Natural killer cell (primary cell): Measurements from ENCODE around the gene PDZD7. TPM values are rescaled to one million over a fixed set of nuclear protein-coding genes. Genes with fewer than 3 reads are reported as not detected.
A peak's percentile ranks its signal among the peaks of the same experiment; 100 is the strongest.

Experiments used
- ATAC-seq, 3 donors: fragments of 150-1000 bp in 2 of 3; fragments of 200-7000 bp in 1 of 3; cut with Tn5 transposase; 1 replicate in 1 of 3; 2 replicates in 2 of 3; pipeline ENCODE4 v1.10.0; 2021; ENCODE audit warnings: mild to moderate bottlenecking in 2 of 3, moderate library complexity in 2 of 3
- DNase-seq, 2 donors: peaks; one replicate each; pipeline versions ENCODE4 v3.0.0 to v3.0.0-alpha.2; 2013 to 2021; ENCODE audit warnings: mixed read lengths in 1 of 2
- H3K27ac ChIP-seq: one replicate; pipeline ENCODE4 v1.5.1; 2013; ENCODE audit warnings: mild to moderate bottlenecking, low read length
- H3K27me3 ChIP-seq: one replicate; pipeline ENCODE4 v1.6.1; 2013; ENCODE audit warnings: low read length; ENCODE audit not compliant: control insufficient read depth, insufficient read depth
- H3K36me3 ChIP-seq: one replicate; pipeline ENCODE4 v1.6.1; 2013; ENCODE audit warnings: low read length; ENCODE audit not compliant: control insufficient read depth, insufficient read depth
- H3K4me1 ChIP-seq: one replicate; pipeline ENCODE4 v1.6.1; 2013; ENCODE audit warnings: low read length; ENCODE audit not compliant: control insufficient read depth, insufficient read depth
- H3K4me3 ChIP-seq: one replicate; pipeline ENCODE4 v1.5.1; 2013; ENCODE audit warnings: low read length
- H3K9me3 ChIP-seq: one replicate; pipeline ENCODE4 v1.6.1; 2013; ENCODE audit warnings: low read length; ENCODE audit not compliant: control insufficient read depth, insufficient read depth
- H3K27ac Mint-ChIP-seq, 2 donors: one replicate each; pipeline ENCODE4 v1.8.0; 2022; ENCODE audit warnings: mild to moderate bottlenecking in 2 of 2, mixed read lengths in 2 of 2, moderate library complexity in 1 of 2
- H3K27me3 Mint-ChIP-seq, 2 donors: one replicate each; pipeline ENCODE4 v1.8.0; 2022; ENCODE audit warnings: low read depth in 2 of 2, mixed read lengths in 2 of 2
- H3K36me3 Mint-ChIP-seq: one replicate; pipeline ENCODE4 v1.8.0; 2022; ENCODE audit warnings: mixed read lengths
- H3K4me1 Mint-ChIP-seq, 2 donors: one replicate each; pipeline ENCODE4 v1.8.0; 2022; ENCODE audit warnings: mixed read lengths in 2 of 2
- H3K4me3 Mint-ChIP-seq: one replicate; pipeline ENCODE4 v1.8.0; 2022; ENCODE audit warnings: mild to moderate bottlenecking, moderate library complexity, mixed read lengths
- H3K9me3 Mint-ChIP-seq, 2 donors: one replicate each; pipeline ENCODE4 v1.8.0; 2022; ENCODE audit warnings: mixed read lengths in 2 of 2
- WGBS: methylation state at CpG from one replicate; pipeline ENCODE4 v1.1.7; 2013; ENCODE audit warnings: missing lambda C conversion rate; ENCODE audit not compliant: insufficient coverage; 5-methylcytosine and 5-hydroxymethylcytosine counted together
- intact Hi-C: fragments of 100-400 bp; cut with micrococcal nuclease; formaldehyde crosslinking; loops from one replicate; pipeline ENCODE4 v1.14.2; 2022
- total RNA-seq, 4 donors: library from RNA; stranded (reverse); fragments of 120-200 nt in 1 of 4; gene quantifications; one replicate each; pipeline versions ENCODE4 v1.2.3 to v1.2.4, GENCODE V29; 2013 to 2022
- TF ChIP-seq, protein P1 (sequence below): fragments of 200-600 bp; IDR thresholded peaks from one replicate; pipeline ENCODE4 v1.8.0; 2022; ENCODE audit warnings: antibody characterized with exemption

PDZD7 gene
- total RNA-seq, 3 donors from 2014 or later (not counting 1 experiment from before 2014, with no cell fraction given) = 0.35 to 1.2 (median 0.52) TPM

DNA sequence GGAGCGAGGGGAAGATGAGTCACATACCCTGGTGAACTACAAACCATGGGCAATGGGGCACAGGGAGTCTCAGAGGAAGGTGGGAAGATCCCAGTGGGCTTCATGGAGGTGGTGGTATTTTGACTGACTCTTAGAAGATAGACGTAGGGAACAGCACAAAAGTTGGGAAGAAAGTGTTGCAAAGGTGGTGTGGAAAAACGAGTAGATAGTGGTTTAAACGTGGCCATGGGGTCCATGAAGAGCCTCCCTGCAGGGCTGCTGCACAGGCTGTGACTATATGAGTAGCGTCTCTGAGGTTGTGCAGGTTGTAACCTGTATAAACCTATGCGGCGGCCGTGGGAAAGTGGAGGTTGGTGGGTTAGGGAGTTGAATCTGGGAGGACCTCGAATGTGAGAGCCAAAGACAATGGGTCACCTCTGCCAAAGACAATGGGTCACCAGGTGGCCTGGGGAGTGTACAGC, 17.5 kb downstream of the PDZD7 start:
- intact Hi-C loops = loop anchor here (1.0 to 5.0 kb wide), 2 partner anchors 44 to 341 kb away; partner anchors contain the start of gene SEMA4G
- DNase-seq (no peak), ATAC-seq (no peak)
- H3K4me3 ChIP-seq = no peak overlapping the region
- no peak overlapping the region for H3K27ac ChIP-seq
- Mint-ChIP-seq H3K36me3 (no peaks in the 10 kb centered on the region), H3K27me3 (peaks cover 30 to 39% of the 10 kb centered on the region in 2 donors), H3K27ac (peak overlapping the region in 1 of 2 donors; percentile 9), H3K4me1 (peaks cover 10 to 19% of the 10 kb centered on the region in 2 donors), H3K9me3 (no peaks in the 10 kb centered on the region), H3K4me3 (no peak overlapping the region)
- H3K9me3 ChIP-seq = no peaks in the 10 kb centered on the region
- TF ChIP-seq, protein P1, sequence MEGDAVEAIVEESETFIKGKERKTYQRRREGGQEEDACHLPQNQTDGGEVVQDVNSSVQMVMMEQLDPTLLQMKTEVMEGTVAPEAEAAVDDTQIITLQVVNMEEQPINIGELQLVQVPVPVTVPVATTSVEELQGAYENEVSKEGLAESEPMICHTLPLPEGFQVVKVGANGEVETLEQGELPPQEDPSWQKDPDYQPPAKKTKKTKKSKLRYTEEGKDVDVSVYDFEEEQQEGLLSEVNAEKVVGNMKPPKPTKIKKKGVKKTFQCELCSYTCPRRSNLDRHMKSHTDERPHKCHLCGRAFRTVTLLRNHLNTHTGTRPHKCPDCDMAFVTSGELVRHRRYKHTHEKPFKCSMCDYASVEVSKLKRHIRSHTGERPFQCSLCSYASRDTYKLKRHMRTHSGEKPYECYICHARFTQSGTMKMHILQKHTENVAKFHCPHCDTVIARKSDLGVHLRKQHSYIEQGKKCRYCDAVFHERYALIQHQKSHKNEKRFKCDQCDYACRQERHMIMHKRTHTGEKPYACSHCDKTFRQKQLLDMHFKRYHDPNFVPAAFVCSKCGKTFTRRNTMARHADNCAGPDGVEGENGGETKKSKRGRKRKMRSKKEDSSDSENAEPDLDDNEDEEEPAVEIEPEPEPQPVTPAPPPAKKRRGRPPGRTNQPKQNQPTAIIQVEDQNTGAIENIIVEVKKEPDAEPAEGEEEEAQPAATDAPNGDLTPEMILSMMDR = no peak
- H3K4me1 ChIP-seq = peaks cover 10% of the 10 kb centered on the region
- H3K27me3 ChIP-seq = peaks cover 13% of the 10 kb centered on the region
- 69% methylated on average over 9 of the region's 9 CpGs for WGBS
- no peaks in the 10 kb centered on the region for H3K36me3 ChIP-seq

DNA sequence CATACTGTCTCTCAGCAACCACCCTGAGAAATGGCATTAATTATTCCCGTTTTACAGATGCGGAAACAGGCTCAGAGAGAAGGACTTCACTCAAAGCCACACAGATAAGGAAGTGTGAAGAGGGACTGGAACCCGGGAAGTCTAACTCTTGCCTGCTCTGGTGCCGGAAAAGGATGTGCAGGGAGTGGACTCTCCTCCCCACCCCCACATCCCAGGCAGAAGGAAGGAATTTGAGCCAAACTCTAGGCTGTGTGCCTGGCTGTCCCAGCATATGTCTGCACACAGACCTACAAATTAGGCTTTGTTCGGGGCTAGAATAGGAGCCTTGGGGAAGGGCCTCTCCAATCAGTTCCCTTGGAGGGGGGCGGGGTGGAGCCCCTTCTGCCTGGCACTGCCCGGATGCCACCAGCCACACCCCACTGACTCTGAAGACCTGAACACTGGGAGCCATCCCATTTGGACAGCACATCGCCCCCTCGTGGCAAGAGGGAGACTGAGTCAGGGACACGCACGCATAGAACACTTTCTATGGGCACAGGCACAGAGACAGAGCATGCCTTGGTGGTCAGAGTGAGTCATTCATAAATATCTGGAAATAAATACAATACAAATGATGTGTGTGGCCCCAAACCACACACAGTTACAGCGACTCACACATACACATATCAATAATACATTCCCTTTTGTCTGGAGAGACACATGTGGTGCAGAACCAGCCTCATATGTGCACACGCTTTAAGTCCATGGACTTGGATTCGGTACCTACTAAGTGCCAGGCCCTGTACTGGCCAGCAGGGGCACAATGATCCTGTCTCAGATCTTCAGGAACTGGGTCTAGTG, 18.2 kb downstream of the PDZD7 start:
- Mint-ChIP-seq H3K4me1 (peaks cover 10 to 16% of the 10 kb centered on the region in 2 donors), H3K4me3 (no peak overlapping the region), H3K9me3 (no peaks in the 10 kb centered on the region), H3K27ac (peak overlapping the region in 1 of 2 donors; percentile 9), H3K36me3 (no peaks in the 10 kb centered on the region), H3K27me3 (peaks cover 28 to 34% of the 10 kb centered on the region in 2 donors)
- Histone ChIP-seq H3K27ac (no peak overlapping the region), H3K36me3 (no peaks in the 10 kb centered on the region), H3K9me3 (no peaks in the 10 kb centered on the region), H3K4me1 (peaks cover 8% of the 10 kb centered on the region), H3K27me3 (peaks cover 8% of the 10 kb centered on the region), H3K4me3 (no peak overlapping the region)
- TF ChIP-seq, protein P1 = peak; percentile 67
- 31% methylated on average over 13 of the region's 14 CpGs for WGBS
- ATAC-seq = peak; percentile 82 to 84 (median 83)
- intact Hi-C loops = loop anchor here (1.0 to 5.0 kb wide), 2 partner anchors 43 to 340 kb away; partner anchors contain the start of gene SEMA4G
- DNase-seq = peak; percentile 53 to 87

DNA sequence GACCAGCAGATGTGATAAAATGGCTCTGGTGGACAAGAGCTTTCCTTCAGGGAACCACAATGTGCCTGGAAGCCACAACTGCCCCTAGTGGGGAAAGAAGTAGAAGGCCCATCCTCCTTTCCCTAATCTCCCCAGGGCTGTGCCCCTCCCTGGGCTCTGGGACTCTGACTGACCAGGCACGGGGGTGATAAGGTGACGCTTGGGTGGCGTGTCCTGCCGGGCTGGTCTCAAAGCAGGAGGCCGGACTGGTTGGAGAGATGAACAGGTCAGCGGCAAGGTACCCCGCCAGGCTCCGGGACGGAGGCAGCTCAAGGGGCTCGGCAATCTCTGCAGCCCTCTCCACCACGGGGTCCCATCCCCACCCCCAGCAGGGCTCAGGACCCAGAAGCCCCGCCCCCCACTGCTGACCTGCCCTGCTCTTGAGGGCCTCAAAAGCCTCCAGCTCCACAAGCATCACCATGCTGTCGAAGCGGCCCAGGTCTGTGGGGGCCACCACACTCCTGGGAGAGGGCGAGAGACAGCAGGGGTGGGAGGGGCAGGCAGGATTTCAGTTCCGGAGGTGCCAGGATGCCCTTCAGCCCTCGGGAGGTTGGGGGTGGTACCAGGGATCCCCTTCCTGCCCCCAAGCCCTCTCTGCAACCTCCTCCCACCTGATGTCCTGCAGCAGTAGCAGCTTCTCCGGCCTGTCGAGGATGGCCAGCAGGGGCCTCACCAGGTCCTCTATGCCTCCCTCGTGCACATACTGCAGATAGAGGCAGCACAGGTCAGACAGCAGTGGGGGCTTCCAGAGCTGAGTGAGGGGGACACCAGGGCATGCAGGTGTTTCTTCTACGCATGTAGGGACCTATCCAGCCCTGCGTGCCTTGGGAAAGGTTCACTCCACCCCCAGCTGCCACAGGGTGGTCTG, 19.2 kb downstream of the PDZD7 start:
- intact Hi-C loops = loop anchor here (5.0 kb wide), 1 partner anchor 339 kb away; no protein-coding TSS in a partner anchor
- no peaks in the 10 kb centered on the region for H3K9me3 Mint-ChIP-seq
- H3K4me3 ChIP-seq = no peak overlapping the region
- H3K4me3 Mint-ChIP-seq = no peak overlapping the region
- no peak for ATAC-seq
- H3K9me3 ChIP-seq = no peaks in the 10 kb centered on the region
- peaks cover 8% of the 10 kb centered on the region for H3K4me1 ChIP-seq
- peaks cover 10 to 16% of the 10 kb centered on the region in 2 donors for H3K4me1 Mint-ChIP-seq
- H3K27me3 ChIP-seq = peaks cover 4% of the 10 kb centered on the region
- no peaks in the 10 kb centered on the region for H3K36me3 Mint-ChIP-seq
- H3K36me3 ChIP-seq = peaks cover 2% of the 10 kb centered on the region
- no peak overlapping the region for H3K27ac ChIP-seq
- TF ChIP-seq, protein P1 = no peak
- DNase-seq = no peak
- peaks cover 18 to 25% of the 10 kb centered on the region in 2 donors for H3K27me3 Mint-ChIP-seq
- no peak overlapping the region for H3K27ac Mint-ChIP-seq
- 83% methylated on average over 22 of the region's 22 CpGs for WGBS
